ENCODE results near the gene RAB1B.

DNA sequence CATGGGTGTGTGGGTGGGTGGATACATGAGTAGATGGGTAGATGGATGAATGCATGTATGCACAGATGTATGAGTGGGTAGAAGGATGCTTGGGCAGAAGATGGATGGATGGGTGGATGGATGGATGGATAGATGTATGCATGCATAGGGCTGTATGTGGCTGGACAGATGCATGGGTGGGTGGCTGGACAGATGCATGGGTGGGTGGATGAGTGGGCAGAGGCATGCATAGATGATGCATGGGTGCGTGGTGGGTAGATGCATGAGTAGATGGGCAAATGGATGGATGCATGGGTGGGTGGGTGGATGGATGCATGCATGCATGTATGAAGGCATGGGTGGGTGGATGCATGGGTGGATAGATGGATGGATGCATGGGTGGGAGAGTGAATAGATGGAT is 55.2 kb downstream of the RAB1B start:
- TF ChIP-seq, protein P1, sequence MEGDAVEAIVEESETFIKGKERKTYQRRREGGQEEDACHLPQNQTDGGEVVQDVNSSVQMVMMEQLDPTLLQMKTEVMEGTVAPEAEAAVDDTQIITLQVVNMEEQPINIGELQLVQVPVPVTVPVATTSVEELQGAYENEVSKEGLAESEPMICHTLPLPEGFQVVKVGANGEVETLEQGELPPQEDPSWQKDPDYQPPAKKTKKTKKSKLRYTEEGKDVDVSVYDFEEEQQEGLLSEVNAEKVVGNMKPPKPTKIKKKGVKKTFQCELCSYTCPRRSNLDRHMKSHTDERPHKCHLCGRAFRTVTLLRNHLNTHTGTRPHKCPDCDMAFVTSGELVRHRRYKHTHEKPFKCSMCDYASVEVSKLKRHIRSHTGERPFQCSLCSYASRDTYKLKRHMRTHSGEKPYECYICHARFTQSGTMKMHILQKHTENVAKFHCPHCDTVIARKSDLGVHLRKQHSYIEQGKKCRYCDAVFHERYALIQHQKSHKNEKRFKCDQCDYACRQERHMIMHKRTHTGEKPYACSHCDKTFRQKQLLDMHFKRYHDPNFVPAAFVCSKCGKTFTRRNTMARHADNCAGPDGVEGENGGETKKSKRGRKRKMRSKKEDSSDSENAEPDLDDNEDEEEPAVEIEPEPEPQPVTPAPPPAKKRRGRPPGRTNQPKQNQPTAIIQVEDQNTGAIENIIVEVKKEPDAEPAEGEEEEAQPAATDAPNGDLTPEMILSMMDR (conservative IDR thresholded peaks at IDR 0.05): no peak
- no peak for TF ChIP-seq ZFX (IDR thresholded peaks at IDR 0.05)
